Measurements from ENCODE around the gene PCBP3. TPM values are rescaled to one million over a fixed set of nuclear protein-coding genes. Genes with fewer than 3 reads are reported as not detected.

PCBP3 gene
- total and polyA plus RNA-seq, 2 of the 13 experiments (the other 11 are each of a cell fraction or from before 2014, with no cell fraction given), result not detected

DNA sequence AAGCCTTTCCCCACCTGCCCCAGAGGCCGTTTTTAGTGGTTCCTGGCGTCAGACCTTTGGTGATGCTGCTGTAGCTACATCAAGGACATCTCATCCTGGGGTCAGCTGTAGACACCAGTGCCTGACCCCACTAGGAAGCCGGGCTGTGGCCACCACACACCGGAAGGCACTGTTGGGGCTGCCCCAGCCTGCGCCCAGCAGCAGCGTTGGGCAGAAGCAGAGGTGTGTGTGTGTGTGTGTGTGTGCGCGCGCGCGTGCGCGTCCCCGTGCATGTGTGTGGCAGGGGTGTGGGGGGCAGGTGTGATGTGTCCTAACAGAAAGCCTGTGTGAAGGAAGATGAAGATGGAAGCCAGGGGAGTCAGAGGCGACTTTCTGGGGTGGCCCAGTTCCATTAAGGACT, 276.1 kb downstream of the PCBP3 start:
- Histone ChIP-seq H4K20me1 (ENCODE audit: insufficient read depth, low read length) (no peaks in the 10 kb centered on the region), H3K9ac (ENCODE audit: insufficient read depth, low read depth, low read length) (no peak overlapping the region), H3K4me2 (ENCODE audit: low read depth, low read length) (no peak overlapping the region), H3K27ac (ENCODE audit: extremely low read length, insufficient read depth, low read length) (no peak overlapping the region), H3K9me3 (ENCODE audit: low read length) (peaks cover 4% of the 10 kb centered on the region), H2AFZ (ENCODE audit: low read length) (no peak overlapping the region), H3K4me1 (ENCODE audit: insufficient read depth, low read length) (no peaks in the 10 kb centered on the region), H3K79me2 (ENCODE audit: insufficient read depth, low read length) (no peaks in the 10 kb centered on the region), H3K4me3 (replicated peaks in 1 of 3; ENCODE audit: insufficient read depth in 1 of 3, low read depth in 2 of 3, low read length in 3 of 3) (no peak overlapping the region), H3K36me3 (replicated peaks in 1 of 2; ENCODE audit: control insufficient read depth in 1 of 2, insufficient read depth in 2 of 2, low read length in 2 of 2) (no peaks in the 10 kb centered on the region), H3K27me3 (ENCODE audit: control insufficient read depth in 1 of 2, insufficient read depth in 2 of 2, low read length in 2 of 2) (peaks cover 5 to 44% of the 10 kb centered on the region in 2 experiments; a peak in 3 of 5 replicates)
- 73% methylated on average over 12 of the region's 15 CpGs for WGBS (ENCODE audit: low lambda C conversion rate)
- ATAC-seq (no peak), DNase-seq (ENCODE audit: low spot score) (no peak), FAIRE-seq (no peak)
- no peak for TF ChIP-seq KAT8 (CRISPR knock-in tag; IDR thresholded peaks at IDR 0.05)
- no peak for TF ChIP-seq PHB2 (IDR thresholded peaks at IDR 0.05; ENCODE audit: partially characterized antibody)
- TF ChIP-seq ZNF567 (CRISPR knock-in tag; IDR thresholded peaks at IDR 0.05; ENCODE audit: borderline replicate concordance), result no peak
- TF ChIP-seq, protein P1, sequence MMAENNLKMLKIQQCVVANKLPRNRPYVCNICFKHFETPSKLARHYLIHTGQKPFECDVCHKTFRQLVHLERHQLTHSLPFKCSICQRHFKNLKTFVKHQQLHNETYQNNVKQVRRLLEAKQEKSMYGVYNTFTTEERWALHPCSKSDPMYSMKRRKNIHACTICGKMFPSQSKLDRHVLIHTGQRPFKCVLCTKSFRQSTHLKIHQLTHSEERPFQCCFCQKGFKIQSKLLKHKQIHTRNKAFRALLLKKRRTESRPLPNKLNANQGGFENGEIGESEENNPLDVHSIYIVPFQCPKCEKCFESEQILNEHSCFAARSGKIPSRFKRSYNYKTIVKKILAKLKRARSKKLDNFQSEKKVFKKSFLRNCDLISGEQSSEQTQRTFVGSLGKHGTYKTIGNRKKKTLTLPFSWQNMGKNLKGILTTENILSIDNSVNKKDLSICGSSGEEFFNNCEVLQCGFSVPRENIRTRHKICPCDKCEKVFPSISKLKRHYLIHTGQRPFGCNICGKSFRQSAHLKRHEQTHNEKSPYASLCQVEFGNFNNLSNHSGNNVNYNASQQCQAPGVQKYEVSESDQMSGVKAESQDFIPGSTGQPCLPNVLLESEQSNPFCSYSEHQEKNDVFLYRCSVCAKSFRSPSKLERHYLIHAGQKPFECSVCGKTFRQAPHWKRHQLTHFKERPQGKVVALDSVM (CRISPR knock-in tag; IDR thresholded peaks at IDR 0.05), result no peak
- TF ChIP-seq, protein P2, sequence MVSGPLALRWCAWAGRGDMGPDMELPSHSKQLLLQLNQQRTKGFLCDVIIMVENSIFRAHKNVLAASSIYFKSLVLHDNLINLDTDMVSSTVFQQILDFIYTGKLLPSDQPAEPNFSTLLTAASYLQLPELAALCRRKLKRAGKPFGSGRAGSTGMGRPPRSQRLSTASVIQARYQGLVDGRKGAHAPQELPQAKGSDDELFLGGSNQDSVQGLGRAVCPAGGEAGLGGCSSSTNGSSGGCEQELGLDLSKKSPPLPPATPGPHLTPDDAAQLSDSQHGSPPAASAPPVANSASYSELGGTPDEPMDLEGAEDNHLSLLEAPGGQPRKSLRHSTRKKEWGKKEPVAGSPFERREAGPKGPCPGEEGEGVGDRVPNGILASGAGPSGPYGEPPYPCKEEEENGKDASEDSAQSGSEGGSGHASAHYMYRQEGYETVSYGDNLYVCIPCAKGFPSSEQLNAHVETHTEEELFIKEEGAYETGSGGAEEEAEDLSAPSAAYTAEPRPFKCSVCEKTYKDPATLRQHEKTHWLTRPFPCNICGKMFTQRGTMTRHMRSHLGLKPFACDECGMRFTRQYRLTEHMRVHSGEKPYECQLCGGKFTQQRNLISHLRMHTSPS (CRISPR knock-in tag; IDR thresholded peaks at IDR 0.05; ENCODE audit: low read depth), result no peak
- TF ChIP-seq ZNF550 (CRISPR knock-in tag; IDR thresholded peaks at IDR 0.05; ENCODE audit: borderline replicate concordance), result no peak
- no peak for TF ChIP-seq KAT2B (IDR thresholded peaks at IDR 0.05; ENCODE audit: borderline replicate concordance, low read depth, low read length)
- no peak for TF ChIP-seq ZNF354B (CRISPR knock-in tag; IDR thresholded peaks at IDR 0.05)
- no peak for TF ChIP-seq ZNF703 (CRISPR knock-in tag; IDR thresholded peaks at IDR 0.05; ENCODE audit: borderline replicate concordance)
- no peak for TF ChIP-seq STAG1 (CRISPR knock-in tag; IDR thresholded peaks at IDR 0.05)
- TF ChIP-seq SUZ12 (IDR thresholded peaks at IDR 0.05; ENCODE audit: low read depth, low read length), result no peak
- TF ChIP-seq, protein P3, sequence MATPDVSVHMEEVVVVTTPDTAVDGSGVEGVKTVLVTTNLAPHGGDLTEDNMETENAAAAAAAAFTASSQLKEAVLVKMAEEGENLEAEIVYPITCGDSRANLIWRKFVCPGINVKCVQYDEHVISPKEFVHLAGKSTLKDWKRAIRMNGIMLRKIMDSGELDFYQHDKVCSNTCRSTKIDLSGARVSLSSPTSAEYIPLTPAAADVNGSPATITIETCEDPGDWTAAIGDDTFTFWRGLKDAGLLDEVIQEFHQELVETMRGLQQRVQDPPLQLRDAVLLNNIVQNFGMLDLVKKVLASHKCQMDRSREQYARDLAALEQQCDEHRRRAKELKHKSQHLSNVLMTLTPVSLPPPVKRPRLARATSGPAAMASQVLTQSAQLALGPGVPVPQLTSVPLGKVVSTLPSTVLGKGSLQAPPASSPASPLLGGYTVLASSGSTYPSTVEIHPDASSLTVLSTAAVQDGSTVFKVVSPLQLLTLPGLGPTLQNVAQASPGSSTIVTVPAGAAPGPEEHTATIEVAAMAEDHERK (CRISPR knock-in tag; IDR thresholded peaks at IDR 0.05; ENCODE audit: low read depth), result no peak
- TF ChIP-seq, protein P4, sequence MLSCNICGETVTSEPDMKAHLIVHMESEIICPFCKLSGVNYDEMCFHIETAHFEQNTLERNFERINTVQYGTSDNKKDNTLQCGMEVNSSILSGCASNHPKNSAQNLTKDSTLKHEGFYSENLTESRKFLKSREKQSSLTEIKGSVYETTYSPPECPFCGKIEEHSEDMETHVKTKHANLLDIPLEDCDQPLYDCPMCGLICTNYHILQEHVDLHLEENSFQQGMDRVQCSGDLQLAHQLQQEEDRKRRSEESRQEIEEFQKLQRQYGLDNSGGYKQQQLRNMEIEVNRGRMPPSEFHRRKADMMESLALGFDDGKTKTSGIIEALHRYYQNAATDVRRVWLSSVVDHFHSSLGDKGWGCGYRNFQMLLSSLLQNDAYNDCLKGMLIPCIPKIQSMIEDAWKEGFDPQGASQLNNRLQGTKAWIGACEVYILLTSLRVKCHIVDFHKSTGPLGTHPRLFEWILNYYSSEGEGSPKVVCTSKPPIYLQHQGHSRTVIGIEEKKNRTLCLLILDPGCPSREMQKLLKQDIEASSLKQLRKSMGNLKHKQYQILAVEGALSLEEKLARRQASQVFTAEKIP (CRISPR knock-in tag; IDR thresholded peaks at IDR 0.05; ENCODE audit: borderline replicate concordance), result no peak
- no peak for TF ChIP-seq TOE1 (CRISPR knock-in tag; IDR thresholded peaks at IDR 0.05)
- no peak for TF ChIP-seq ISL2 (CRISPR knock-in tag; IDR thresholded peaks at IDR 0.05)
- TF ChIP-seq ASH2L (IDR thresholded peaks at IDR 0.05; ENCODE audit: insufficient read length, low read depth, low read length), result no peak
- CTCF ChIA-PET (ENCODE audit: low intra/inter-chr PET ratio, low total read pairs), result no interaction called here
- intact Hi-C loops (cut with micrococcal nuclease; ENCODE audit: unreplicated experiment) (no loop called here), in situ Hi-C loops (cut with HindIII; ENCODE audit: extremely low pct_ligation_motif_present, low pct_unique_long_range_greater_than_20kb) (no loop called here)
- POLR2A ChIA-PET, result no interaction called here
- no TSS peak for BruUV-seq (replicated peaks)

Measured in HepG2 (cell line).